GM12892 (cell line): ENCODE data around the gene CAMK2D.

Experiments used
- POLR2A ChIP-seq: IDR thresholded peaks from 2 replicates; pipeline ENCODE4 v1.6.1; 2011; ENCODE audit warnings: low read depth, low read length, control low read depth
- POLR2AphosphoS5 ChIP-seq: IDR thresholded peaks from 2 replicates; pipeline ENCODE4 v1.6.1; 2011; ENCODE audit warnings: low read depth, low read length, control low read depth

DNA sequence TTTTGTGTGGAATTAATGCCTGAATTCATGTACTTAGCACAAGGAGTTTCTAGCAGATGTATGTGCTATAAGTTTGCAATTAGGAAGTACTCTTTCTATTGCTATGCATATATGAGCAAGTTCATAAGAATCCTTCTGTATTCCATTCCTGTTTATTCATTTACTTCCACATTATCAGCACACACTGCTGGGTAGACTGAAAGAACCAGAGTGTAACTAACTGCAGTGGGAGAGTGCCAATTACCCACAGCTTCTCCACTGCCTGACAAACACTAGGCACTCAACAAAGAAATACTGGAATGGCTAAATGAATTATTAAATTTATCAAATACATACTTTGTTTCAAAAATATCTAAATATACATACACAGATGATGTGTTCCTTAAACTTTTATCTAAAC, 219.6 kb downstream of the CAMK2D start:
- no peak for TF ChIP-seq POLR2A
- no peak for TF ChIP-seq POLR2AphosphoS5
